Measurements from ENCODE around the gene RNF169. TPM values are rescaled to one million over a fixed set of nuclear protein-coding genes. Genes with fewer than 3 reads are reported as not detected.

The RNF169 gene
- total and polyA plus RNA-seq, 7 donors = 3.9 to 15.9 (median 14.0) TPM

DNA sequence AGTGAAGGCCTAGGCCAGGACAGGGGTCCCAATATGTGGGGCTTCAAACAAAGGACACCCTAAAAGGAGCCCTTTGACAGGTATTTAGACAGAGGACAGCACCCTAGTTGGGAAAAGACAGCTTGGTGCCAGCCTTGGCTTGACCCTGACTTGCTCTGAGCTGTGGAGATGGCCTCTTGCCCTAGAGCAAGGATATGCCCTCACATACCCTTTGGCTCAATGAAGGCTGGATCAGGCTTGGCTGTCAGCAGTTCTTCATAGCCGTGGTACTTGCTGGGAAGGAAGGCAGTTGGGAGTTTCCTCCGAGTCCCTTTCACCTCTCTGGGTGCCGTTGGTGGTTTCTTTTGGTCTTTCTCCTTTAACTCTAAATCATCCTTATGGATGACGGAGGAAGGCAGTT, 96.2 kb downstream of the RNF169 start:
- DNase-seq = no peak
- H3K27me3 ChIP-seq (ENCODE audit: insufficient read depth in 3 of 3, low read length in 2 of 3) = no peaks in the 10 kb centered on the region
- 54 to 73% (median 70%) methylated on average over 4 of the region's 4 CpGs for WGBS, 3 donors
- TF ChIP-seq, protein P1, sequence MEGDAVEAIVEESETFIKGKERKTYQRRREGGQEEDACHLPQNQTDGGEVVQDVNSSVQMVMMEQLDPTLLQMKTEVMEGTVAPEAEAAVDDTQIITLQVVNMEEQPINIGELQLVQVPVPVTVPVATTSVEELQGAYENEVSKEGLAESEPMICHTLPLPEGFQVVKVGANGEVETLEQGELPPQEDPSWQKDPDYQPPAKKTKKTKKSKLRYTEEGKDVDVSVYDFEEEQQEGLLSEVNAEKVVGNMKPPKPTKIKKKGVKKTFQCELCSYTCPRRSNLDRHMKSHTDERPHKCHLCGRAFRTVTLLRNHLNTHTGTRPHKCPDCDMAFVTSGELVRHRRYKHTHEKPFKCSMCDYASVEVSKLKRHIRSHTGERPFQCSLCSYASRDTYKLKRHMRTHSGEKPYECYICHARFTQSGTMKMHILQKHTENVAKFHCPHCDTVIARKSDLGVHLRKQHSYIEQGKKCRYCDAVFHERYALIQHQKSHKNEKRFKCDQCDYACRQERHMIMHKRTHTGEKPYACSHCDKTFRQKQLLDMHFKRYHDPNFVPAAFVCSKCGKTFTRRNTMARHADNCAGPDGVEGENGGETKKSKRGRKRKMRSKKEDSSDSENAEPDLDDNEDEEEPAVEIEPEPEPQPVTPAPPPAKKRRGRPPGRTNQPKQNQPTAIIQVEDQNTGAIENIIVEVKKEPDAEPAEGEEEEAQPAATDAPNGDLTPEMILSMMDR (IDR thresholded peaks at IDR 0.05) = no peak
- intact Hi-C loops (cut with DNase I) = no loop called here
- H3K4me3 ChIP-seq = no peak overlapping the region
- H3K27ac ChIP-seq = no peak overlapping the region
- peak in 1 of 4 donors; percentile 25 for ATAC-seq
- H3K9me3 ChIP-seq = no peaks in the 10 kb centered on the region
- H3K4me1 ChIP-seq = no peaks in the 10 kb centered on the region
- H3K36me3 ChIP-seq (ENCODE audit: insufficient read depth in 1 of 2, low read depth in 1 of 2) = peaks cover 19 to 83% of the 10 kb centered on the region in 2 donors

DNA sequence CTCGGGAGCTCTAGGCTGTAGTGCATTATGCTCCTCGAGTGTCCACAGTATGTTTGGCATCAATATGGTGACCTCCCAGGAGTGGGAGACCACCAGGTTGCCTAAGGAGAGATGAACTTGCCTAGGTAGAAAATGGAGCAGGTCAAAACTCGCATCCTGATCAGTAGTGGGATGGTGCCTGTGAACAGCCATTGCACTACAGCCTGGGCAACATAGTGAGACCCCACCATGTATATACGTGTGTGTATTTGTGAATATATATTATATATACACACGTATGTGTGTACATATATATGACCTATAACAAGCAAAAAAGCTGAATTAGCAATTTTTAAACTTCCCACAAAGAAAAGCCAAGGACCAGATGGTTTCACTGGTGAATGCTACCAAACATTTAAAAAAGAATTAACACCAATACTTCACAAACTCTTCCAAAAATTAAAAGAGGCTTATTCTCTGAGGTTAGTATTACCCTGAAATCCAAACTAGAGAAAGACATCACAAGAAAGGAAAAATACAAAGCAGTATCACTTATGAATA, 97.4 kb downstream of the RNF169 start:
- no peaks in the 10 kb centered on the region for H3K9me3 ChIP-seq
- H3K27ac ChIP-seq = no peak overlapping the region
- H3K36me3 ChIP-seq (ENCODE audit: insufficient read depth in 1 of 2, low read depth in 1 of 2) = peaks cover 19 to 84% of the 10 kb centered on the region in 2 donors
- ATAC-seq = no peak
- no peaks in the 10 kb centered on the region for H3K4me1 ChIP-seq
- no peak overlapping the region for H3K4me3 ChIP-seq
- WGBS, 3 donors = 94 to 95% (median 95%) methylated on average over 5 of the region's 5 CpGs
- no peaks in the 10 kb centered on the region for H3K27me3 ChIP-seq (ENCODE audit: insufficient read depth in 3 of 3, low read length in 2 of 3)
- intact Hi-C loops (cut with DNase I) = no loop called here
- DNase-seq = no peak
- TF ChIP-seq, protein P1 (IDR thresholded peaks at IDR 0.05) = no peak

DNA sequence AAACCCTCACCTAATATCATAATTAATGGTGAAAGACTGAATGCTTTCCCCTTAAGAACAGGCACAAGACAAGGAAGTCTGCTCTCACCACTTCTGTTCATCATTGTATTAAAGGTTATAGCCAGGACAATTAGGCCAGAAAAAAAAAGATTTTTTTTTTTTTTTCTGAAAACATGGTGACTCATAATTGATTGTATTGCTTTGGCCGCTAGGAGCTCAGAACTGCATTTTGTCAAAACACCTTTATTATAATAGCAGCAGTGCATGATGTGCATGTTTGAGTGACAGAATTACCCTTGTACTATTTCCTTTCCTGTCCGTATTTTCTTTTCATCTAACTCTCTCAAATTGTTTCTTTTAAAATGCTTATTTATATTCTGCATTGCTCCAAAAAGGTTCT, 98.1 kb downstream of the RNF169 start:
- DNase-seq = no peak
- Histone ChIP-seq H3K4me1 (no peaks in the 10 kb centered on the region), H3K27ac (no peak overlapping the region), H3K27me3 (ENCODE audit: insufficient read depth in 3 of 3, low read length in 2 of 3) (no peaks in the 10 kb centered on the region), H3K36me3 (ENCODE audit: insufficient read depth in 1 of 2, low read depth in 1 of 2) (peaks cover 19 to 90% of the 10 kb centered on the region in 2 donors), H3K9me3 (no peaks in the 10 kb centered on the region), H3K4me3 (no peak overlapping the region)
- 90 to 93% (median 91%) methylated on average over 2 of the region's 2 CpGs for WGBS, 3 donors
- intact Hi-C loops (cut with DNase I) = no loop called here
- no peak for ATAC-seq
- TF ChIP-seq, protein P1 (IDR thresholded peaks at IDR 0.05) = no peak

DNA sequence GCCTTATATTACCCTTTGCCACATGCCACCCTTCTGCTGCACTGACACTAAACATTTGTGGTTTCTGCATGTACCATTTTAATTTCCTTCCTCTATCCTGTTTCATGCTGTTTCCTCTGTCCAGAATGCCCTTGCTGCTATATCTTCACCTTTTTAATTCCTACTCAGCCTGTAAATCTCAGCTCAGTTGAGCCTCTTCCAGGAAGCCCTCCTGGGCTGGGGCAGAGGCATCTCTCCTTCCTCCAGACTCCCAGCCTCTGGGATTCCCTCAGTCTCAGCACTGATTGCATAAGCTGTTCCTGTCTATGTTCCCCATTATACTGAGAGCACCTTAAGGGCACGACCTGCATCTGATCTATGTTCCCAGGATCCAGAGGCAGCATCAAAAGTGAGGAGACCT, 98.7 kb downstream of the RNF169 start:
- H3K4me3 ChIP-seq = no peak overlapping the region
- H3K36me3 ChIP-seq (ENCODE audit: insufficient read depth in 1 of 2, low read depth in 1 of 2) = peaks cover 14 to 90% of the 10 kb centered on the region in 2 donors
- H3K27me3 ChIP-seq (ENCODE audit: insufficient read depth in 3 of 3, low read length in 2 of 3) = no peaks in the 10 kb centered on the region
- TF ChIP-seq, protein P1 (IDR thresholded peaks at IDR 0.05) = no peak
- H3K27ac ChIP-seq = no peak overlapping the region
- no peaks in the 10 kb centered on the region for H3K4me1 ChIP-seq
- DNase-seq (no peak), ATAC-seq (no peak)
- 89 to 100% (median 91%) methylated on average over 1 of the region's 1 CpG for WGBS, 3 donors
- no peaks in the 10 kb centered on the region for H3K9me3 ChIP-seq
- intact Hi-C loops (cut with DNase I) = no loop called here

DNA sequence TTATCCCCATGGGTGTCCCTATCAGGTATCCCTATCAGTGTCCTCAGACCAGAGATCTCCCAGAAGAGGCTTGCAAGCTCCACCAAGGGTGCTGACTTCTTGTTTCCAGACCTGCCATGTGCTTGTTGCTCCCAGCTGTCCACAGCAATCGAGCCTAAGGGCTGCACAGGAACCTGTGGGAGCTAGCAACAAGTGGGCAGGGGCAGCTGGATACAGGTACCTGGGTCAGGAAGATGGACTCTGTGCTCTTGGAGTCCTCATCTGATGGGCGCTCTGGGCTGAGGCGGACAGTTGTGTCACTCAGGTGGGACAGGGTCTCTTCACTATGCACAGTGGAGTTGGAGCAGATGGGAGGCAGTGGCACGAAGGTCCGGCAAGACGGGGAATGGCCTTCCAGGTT, 99.2 kb downstream of the RNF169 start:
- DNase-seq (no peak), ATAC-seq (no peak)
- TF ChIP-seq, protein P1 (IDR thresholded peaks at IDR 0.05) = no peak
- no peaks in the 10 kb centered on the region for H3K27me3 ChIP-seq (ENCODE audit: insufficient read depth in 3 of 3, low read length in 2 of 3)
- no peak overlapping the region for H3K27ac ChIP-seq
- H3K4me3 ChIP-seq = no peak overlapping the region
- 95 to 99% (median 98%) methylated on average over 6 of the region's 6 CpGs for WGBS, 3 donors
- no peaks in the 10 kb centered on the region for H3K4me1 ChIP-seq
- peaks cover 9 to 89% of the 10 kb centered on the region in 2 donors for H3K36me3 ChIP-seq (ENCODE audit: insufficient read depth in 1 of 2, low read depth in 1 of 2)
- H3K9me3 ChIP-seq = no peaks in the 10 kb centered on the region
- intact Hi-C loops (cut with DNase I) = no loop called here
